Kidney epithelial cell (primary cell): ENCODE results near the gene KLF11. TPM values are rescaled to one million over a fixed set of nuclear protein-coding genes. Genes with fewer than 3 reads are reported as not detected.

Experiments
- DNase-seq: peaks from one replicate; pipeline ENCODE4 v3.0.0-alpha.2; 2010; ENCODE audit warnings: low read depth
- H3K27me3 ChIP-seq: 2 replicates; pipeline ENCODE4 v1.6.0; 2011; ENCODE audit warnings: low read length; ENCODE audit not compliant: control insufficient read depth, insufficient read depth
- H3K36me3 ChIP-seq: 2 replicates; pipeline ENCODE4 v1.5.1; 2011; ENCODE audit warnings: low read length; ENCODE audit not compliant: control insufficient read depth, insufficient read depth
- H3K4me3 ChIP-seq: 2 replicates; pipeline ENCODE4 v1.5.1; 2011; ENCODE audit warnings: low read depth, mild to moderate bottlenecking, control low read depth, low read length
- total RNA-seq: library from RNA; depleted of rRNA; stranded (reverse); fragments of >200 nt; gene quantifications from 2 replicates; pipeline ENCODE4 v1.2.3, GENCODE V29; 2015
- TF ChIP-seq, protein P1 (sequence below): IDR thresholded peaks from 2 replicates; pipeline ENCODE4 v1.5.1; 2011; ENCODE audit warnings: mild to moderate bottlenecking, moderate library complexity, low read length, control low read depth, inconsistent platforms; ENCODE audit not compliant: insufficient read depth, poor library complexity, severe bottlenecking

Gene KLF11
- total RNA-seq, 1 donor from 2014 or later: 15.4 TPM

DNA sequence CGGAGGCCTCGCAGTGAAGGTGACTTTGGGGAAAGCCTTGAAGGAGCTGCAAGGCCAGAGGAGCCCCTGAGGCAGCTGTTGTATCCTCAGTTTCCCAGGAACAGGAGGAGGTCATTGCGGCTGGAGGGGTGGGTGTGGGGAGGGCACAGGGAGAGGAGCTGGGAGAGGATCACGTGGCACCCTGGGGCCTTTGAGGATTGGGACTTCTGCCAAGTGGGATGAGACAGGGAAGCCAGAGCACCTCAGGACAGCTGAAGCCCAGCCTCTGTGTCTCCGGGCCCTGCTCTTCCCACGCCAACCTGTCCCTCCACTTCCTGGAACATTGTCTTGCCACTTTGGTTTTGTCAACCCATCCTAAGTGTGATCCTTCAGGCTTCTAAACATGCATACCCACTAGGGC lies 59.8 kb downstream of the KLF11 start:
- TF ChIP-seq, protein P1, sequence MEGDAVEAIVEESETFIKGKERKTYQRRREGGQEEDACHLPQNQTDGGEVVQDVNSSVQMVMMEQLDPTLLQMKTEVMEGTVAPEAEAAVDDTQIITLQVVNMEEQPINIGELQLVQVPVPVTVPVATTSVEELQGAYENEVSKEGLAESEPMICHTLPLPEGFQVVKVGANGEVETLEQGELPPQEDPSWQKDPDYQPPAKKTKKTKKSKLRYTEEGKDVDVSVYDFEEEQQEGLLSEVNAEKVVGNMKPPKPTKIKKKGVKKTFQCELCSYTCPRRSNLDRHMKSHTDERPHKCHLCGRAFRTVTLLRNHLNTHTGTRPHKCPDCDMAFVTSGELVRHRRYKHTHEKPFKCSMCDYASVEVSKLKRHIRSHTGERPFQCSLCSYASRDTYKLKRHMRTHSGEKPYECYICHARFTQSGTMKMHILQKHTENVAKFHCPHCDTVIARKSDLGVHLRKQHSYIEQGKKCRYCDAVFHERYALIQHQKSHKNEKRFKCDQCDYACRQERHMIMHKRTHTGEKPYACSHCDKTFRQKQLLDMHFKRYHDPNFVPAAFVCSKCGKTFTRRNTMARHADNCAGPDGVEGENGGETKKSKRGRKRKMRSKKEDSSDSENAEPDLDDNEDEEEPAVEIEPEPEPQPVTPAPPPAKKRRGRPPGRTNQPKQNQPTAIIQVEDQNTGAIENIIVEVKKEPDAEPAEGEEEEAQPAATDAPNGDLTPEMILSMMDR: no peak

More for the DNA sequence above, 59.8 kb downstream of the KLF11 start:
- no peaks in the 10 kb centered on the region for H3K27me3 ChIP-seq
- no peaks in the 10 kb centered on the region for H3K36me3 ChIP-seq
- H3K4me3 ChIP-seq: no peak overlapping the region
- no peak for DNase-seq

Other genes with a start within 250 kb of the KLF11 start
- 15.0 and 17.7 TPM in 2 replicates for gene TAF1B, start 200.1 kb upstream of the KLF11 start, total RNA-seq
- 6.2 and 7.0 TPM in 2 replicates for gene GRHL1, start 91.9 kb upstream of the KLF11 start, total RNA-seq
- gene CYS1, start 36.9 kb downstream of the KLF11 start, total RNA-seq: 9.8 and 12.2 TPM in 2 replicates
- 8.7 and 9.6 TPM in 2 replicates for gene RRM2, start 79.2 kb downstream of the KLF11 start, total RNA-seq